PC-3 (cell line): ENCODE data around the gene MYO16.

Experiments used
- EZH2 ChIP-seq: fragments of 300-600 bp; sonication (generic); IDR thresholded peaks from one replicate; pipeline ENCODE4 v1.6.1; 2017; ENCODE audit warnings: antibody characterized with exemption, mild to moderate bottlenecking, low read length; ENCODE audit not compliant: unreplicated experiment
- TF ChIP-seq, protein P1 (sequence below): fragments of 300-600 bp; sonication (generic); conservative IDR thresholded peaks from 2 replicates; pipeline ENCODE4 v1.5.1; 2017; ENCODE audit warnings: antibody characterized with exemption, low read depth, mild to moderate bottlenecking, low read length

DNA sequence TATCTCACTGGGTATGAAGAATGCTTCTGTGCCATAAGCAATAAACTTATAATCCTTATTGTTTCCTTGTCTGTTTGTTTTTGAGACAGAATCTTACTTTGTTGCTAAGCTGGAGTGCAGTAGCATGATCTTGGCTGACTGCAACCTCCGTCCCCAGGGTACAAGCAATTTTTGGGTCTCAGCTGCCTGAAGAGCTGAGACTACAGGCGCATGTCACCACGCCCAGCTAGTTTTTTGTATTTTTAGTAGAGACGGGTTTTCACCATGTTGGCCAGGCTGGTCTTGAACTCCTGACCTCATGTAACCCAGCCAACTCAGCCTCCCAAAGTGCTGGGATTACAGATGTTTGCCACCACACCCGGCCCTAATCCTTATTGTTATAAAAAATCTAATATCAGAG, 112.5 kb downstream of the MYO16 start:
- TF ChIP-seq, protein P1, sequence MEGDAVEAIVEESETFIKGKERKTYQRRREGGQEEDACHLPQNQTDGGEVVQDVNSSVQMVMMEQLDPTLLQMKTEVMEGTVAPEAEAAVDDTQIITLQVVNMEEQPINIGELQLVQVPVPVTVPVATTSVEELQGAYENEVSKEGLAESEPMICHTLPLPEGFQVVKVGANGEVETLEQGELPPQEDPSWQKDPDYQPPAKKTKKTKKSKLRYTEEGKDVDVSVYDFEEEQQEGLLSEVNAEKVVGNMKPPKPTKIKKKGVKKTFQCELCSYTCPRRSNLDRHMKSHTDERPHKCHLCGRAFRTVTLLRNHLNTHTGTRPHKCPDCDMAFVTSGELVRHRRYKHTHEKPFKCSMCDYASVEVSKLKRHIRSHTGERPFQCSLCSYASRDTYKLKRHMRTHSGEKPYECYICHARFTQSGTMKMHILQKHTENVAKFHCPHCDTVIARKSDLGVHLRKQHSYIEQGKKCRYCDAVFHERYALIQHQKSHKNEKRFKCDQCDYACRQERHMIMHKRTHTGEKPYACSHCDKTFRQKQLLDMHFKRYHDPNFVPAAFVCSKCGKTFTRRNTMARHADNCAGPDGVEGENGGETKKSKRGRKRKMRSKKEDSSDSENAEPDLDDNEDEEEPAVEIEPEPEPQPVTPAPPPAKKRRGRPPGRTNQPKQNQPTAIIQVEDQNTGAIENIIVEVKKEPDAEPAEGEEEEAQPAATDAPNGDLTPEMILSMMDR, result no peak
- TF ChIP-seq EZH2, result no peak
